Right lobe of liver (tissue), 4 donors: ENCODE data around the gene NFATC3.

ENCODE experiments used
- POLR2A ChIP-seq: fragments of 450-650 bp; IDR thresholded peaks from one replicate; pipeline ENCODE4 v1.6.1; 2017; ENCODE audit warnings: antibody characterized with exemption, mild to moderate bottlenecking
- TF ChIP-seq, protein P1 (sequence below), 4 donors: fragments of 200-600 bp in 3 of 4; fragments of 450-650 bp in 1 of 4; IDR thresholded peaks; one replicate each; pipeline versions ENCODE4 v1.5.1 to v1.8.0; 2016 to 2022; ENCODE audit warnings: antibody characterized with exemption in 4 of 4, mild to moderate bottlenecking in 2 of 4
- donor health status: DM: no; HTN: no; CAD: no.
- donor health status: DM: no; HTN: no; CAD: no.
- donor health status: DM: no; HTN: yes; CAD: no.

DNA sequence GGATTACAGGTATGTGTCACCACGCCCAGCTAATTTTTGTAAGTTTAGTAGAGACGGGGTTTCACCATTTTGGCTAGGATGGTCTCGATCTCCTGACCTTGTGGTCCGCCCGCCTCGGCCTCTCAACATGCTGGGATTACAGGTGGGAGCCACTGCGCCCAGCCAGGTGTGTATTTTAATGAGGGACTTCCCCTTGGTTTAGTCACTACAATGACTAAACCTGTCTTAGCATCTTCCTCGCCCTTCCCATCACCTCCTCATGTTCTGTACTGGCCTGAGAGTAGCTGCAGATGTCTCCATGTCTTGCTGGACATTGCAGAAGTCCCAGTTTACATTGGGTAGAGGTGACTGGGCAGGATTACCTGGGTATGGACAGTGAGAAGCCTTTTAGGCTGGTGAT lies 188.7 kb downstream of the NFATC3 start:
- TF ChIP-seq, protein P1, sequence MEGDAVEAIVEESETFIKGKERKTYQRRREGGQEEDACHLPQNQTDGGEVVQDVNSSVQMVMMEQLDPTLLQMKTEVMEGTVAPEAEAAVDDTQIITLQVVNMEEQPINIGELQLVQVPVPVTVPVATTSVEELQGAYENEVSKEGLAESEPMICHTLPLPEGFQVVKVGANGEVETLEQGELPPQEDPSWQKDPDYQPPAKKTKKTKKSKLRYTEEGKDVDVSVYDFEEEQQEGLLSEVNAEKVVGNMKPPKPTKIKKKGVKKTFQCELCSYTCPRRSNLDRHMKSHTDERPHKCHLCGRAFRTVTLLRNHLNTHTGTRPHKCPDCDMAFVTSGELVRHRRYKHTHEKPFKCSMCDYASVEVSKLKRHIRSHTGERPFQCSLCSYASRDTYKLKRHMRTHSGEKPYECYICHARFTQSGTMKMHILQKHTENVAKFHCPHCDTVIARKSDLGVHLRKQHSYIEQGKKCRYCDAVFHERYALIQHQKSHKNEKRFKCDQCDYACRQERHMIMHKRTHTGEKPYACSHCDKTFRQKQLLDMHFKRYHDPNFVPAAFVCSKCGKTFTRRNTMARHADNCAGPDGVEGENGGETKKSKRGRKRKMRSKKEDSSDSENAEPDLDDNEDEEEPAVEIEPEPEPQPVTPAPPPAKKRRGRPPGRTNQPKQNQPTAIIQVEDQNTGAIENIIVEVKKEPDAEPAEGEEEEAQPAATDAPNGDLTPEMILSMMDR (IDR thresholded peaks at IDR 0.05): no peak
- no peak for TF ChIP-seq POLR2A
